GM21447 (cell line): Measurements from ENCODE around the gene FAM228B.

Experiments used
- ATAC-seq: cut with Tn5 transposase; IDR thresholded peaks from one replicate; pipeline ENCODE4 v1.9.1; 2021; ENCODE audit not compliant: unreplicated experiment

The FAM228B gene

DNA sequence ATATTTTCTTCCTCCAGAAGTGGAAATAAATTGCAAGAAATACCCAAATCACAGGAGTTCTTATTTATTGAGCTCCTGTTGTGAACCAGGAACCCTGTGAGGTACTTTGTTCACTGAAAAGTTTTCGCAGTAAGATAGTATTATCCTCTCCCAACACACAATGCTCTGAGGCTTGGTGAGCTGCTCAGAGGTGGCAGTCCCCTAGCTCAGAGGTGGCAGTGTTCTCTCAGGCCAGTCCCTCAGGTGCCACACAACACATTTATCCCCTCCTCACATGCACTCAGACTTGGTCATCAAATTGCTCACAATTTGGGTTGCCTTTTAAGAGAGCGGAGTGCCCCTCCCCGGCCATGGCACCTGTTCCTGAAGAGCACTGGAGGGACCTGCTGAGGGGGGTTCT lies 77.5 kb downstream of the FAM228B start:
- ATAC-seq = no peak

DNA sequence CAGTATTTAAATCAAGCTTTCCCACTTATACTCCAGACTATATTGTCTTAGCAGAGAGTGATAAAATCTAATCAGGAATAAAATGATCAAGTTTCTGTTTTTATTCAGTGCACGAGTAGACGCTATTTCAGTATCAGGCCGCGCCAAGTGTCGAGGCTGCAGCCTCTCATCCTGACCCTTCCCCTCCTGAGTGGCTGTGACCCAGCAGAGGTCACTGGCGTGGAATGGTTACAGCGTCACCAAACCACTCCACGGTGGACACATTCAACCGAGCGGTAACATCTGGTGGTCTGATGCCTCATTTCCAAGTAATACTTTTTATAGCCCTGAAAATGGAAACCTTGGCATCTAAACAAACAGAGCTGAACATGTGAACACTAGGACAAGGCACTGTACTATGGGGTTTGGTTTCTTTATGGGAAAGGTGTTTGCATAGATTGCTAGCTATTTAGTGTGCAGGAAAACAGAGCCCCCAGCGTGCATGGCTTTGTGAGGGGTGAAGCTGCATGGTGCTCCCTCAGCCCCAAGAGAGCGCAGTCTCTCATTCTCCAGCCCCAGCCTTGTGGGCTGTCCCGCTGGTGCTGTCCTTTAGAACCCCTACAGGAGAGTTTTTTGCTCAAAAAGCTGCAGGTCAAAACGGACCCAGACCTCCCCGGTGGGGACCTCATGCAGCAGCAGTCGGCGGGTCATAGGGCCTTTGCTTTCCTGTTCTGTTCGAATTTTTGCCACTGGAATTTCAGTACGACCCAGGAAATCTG lies 79.9 kb downstream of the FAM228B start:
- ATAC-seq = no peak

DNA sequence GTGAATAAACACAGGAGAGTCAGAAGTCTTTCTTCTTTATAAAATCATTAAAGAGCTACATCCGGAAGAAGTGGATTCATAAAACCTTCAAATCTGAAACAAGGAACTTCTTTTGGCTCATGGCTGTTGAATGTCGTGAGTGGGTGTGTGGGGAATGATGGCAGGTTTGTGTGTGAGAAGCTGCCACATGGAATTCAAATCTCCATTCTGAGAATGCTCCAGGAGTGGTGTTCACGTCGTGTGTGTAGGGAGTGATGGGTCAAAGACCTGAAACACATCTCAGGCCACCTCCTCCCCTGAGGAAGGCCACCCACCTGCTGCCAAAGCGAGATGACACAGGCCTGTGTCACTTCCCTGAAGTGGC lies 80.5 kb downstream of the FAM228B start:
- no peak for ATAC-seq

DNA sequence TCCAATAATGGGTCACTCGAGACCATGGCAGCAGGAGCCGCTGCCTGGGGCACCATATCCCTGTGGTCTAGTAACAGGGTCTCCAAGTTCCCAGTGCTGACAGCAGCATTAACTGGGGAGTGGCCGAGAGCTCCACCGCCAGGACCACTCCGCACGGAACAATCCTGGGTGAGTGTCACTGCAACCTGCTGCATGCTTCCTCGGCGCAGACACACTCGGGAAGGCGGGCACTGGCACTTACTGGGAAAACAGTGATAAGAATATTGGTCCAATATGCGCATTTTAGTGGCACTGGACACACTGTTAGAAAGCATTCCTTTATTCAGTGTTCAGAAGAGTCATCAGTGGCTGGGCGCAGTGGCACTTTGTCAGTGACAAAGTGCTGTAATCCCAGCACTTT lies 81.2 kb downstream of the FAM228B start:
- ATAC-seq = no peak

DNA sequence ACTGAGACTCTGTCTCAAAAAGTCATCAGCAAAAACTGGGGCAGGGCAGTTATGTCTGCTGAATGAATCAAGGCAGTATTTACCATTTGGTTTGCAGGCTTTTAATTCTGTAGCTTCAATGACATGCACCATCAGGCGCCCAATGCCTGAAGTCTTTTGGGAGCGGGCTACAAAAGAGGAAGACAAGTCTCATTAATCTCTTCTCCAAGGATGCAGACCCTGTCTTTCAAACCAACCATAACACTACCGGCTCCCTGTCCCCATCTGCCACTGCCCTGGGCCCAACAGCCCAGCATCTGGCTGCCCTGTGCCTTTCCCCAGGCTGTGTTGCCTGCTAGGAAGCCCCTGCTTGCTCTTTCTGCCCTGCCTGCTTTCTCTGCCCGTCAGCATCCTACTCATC lies 81.9 kb downstream of the FAM228B start:
- no peak for ATAC-seq

DNA sequence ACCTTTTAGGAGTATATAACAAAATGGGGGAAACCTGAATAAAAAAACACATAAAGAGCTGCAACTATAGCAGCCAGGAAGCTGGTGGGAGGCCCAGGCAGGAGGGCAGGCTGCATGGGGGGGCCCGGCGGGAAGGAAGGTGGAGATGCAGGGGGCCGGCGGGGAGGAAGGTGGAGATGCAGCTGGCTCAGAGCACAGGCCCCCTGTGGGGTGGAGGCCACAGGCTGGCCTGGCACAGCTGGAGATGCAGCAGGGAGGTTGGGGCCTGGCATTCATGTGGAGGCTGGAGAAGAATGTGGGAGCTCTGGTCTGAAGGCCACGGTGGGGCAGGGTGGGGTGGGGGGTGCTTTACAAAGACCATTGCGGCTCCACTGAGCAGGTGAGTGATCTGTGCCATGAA lies 83.0 kb downstream of the FAM228B start:
- no peak for ATAC-seq

DNA sequence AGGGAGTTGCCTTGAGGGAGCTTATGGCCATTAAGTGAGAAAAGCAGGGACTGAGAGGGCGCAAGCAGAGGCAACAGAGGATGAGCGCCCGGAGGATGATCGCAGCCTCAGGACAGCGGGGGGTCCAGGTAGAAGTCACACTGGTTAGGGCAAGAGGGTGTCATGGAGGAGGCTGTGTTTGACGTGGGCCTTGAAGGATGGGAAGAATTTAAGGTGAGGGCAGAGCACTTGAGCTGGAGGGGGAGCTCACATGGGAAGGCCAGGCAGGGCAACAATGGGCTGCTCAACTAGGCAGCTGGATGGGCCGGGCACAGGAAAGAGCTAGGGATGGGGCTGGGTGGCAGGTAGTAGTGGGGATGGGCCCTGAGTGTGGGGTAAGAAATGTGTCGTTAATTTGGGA lies 83.4 kb downstream of the FAM228B start:
- no peak for ATAC-seq

DNA sequence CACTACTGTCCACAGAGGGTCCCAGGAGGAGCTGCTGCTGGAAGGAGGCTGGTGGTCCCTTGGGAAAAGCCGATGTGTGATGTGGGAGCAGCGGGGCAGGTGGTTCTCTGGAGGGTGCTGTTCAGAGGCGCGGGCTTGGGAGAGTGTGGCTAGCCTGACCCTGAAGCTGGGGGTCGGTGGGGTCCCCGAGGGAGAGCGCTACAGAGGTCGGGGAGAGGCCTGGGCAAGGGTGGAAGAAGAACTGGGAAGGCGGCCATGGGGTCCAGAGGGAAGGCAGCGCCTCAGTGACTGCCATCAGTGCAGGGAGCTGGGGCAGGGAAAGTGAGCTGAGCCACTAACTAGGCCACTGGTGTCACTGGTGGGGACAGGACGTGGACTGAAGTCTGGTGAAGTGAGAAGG lies 84.1 kb downstream of the FAM228B start:
- no peak for ATAC-seq

DNA sequence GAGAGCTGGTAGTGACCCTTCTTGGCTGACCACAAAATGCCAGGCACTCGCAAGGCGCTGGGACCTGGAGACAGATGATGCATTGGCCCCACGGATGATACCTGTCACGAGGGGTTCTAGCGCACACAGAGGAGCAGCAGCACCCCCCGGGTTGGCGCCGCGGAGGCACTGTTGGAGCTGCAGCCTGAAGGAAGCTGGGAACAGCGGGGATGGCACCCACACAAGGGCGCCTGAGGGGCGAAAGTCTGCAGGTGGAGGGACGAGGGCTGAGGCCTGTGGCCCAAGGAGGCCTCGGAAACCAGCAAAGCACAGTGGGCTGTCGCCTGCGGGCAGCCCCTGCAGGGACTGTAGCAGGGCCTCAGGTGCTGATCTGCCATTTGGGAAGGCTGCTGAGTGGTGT lies 85.2 kb downstream of the FAM228B start:
- ATAC-seq = no peak

DNA sequence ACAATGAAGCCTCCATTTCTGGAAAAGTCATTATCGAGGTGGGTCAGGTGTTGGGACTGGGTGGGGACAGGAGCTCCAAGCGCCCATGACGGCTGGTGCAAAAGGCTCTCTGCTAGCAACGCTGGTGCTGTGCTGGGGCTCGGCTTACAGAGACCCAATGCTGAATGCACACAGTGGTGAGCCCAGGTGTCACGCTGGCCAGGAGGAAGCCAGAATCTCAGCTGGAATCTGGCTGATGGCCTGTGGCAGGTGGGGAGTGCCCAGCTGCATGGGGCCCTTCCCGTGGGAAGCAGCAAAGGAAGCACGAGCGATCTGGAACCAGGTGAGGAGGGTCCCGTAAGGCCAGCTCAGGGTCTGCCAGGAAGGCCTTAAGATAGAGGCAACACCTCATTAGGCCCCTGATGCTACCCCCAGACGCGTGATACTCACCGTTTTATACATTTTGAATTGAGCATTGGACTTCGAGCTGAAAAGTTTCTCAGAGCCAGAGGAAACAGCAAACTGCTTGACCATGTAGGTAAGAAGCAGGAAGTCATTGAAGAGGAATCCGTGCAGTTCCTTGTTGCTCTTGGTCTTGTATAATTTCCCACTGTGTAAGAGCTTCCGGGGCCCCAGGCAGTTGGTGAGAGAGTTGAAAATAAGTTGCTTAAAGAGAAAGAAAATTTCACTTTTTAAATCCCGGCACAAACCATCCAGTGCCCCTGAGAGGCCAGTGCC lies 86.3 kb downstream of the FAM228B start:
- ATAC-seq = no peak

DNA sequence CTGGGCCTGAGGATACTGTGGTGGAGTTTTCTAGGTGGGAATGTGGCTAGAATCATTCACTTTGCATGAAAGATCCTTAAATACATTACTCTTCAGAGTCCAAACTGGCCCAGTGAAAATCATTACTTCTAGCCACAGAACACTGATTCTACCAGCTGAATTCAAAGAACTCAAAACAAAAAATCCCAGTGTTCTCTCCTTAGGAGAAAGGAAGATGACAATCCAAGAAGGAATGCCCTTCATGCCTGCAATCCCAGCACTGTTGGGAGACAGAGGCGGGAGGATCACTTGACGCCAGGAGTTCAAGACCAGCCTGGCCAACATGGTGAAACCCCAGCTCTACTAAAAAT lies 86.8 kb downstream of the FAM228B start:
- ATAC-seq = no peak

DNA sequence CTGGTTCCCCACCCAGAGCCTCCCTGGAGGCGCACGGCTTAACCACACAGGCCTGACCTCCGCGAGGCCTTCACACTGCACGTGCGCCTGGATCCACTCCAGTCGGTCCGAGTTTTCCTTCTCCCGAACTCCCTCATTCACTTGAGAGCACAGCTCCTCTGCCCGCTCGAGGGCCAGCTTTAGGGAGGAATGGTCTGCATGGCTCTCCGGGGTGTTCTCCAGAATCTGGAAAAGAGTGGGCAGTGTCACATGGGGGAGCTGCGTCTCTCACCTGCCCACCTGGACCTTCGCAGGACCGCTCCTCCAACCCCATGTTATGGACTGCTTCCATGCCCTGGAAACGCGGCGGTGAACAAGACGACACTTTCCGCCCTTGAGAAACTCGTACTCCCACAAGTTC lies 87.5 kb downstream of the FAM228B start:
- ATAC-seq = no peak

DNA sequence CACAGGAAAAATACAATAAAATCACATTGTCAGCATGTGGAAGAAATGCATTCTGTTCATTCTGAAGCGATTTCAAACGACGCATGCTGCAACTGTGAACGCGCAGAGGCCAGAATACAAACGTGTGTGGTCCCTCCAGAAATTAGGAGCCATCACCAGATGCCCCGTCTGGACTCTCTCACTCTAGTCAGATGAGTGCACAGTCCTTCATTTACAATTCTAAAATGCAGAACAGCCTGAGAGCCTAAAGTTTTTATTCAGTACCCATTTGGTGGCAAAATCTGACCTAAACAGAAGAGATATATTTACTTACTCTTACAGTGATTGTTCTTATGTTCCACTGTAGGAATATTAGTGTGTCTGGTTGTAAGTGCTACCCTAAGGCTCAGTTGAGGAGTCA lies 88.1 kb downstream of the FAM228B start:
- ATAC-seq = no peak

DNA sequence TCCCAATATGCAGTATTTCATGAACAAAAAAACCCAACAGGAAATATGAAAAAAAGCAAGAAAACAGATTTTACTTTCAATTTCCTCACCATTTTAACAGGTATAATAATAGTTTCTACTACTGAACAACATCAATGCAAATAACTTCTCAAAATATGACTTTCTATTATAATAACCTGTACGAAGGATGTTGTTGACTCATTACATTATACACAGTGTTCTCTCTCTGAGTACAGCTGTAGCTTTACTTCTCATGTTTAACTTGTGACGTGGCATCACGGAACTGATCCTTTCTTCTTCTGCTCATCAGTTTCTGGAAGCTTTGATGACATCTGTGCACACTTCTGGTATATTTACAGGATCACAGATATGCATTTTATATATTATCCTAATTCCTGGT lies 91.6 kb downstream of the FAM228B start:
- ATAC-seq = peak; percentile 97
